ENCODE data around the gene RBBP5.

The RBBP5 gene

DNA sequence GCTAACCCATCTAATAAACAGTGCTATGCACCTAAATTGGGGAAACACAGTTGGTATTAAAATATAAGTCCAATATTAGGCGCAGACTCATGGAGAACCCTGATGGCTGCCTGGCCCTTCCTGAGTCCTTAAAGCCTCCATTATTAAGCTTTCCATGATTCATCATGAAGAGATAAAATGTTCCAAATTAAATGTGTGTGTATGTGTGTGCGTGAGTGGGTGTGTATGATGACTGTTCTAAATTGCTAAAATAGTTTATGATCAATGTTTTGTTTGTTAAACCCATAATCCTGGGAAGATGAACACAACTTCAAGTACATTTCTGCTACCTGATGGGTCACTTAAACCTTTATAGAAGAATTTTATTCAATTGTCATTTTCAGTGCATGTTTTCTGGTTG, 6.3 kb upstream of the RBBP5 start:
- DNase-seq: no peak

DNA sequence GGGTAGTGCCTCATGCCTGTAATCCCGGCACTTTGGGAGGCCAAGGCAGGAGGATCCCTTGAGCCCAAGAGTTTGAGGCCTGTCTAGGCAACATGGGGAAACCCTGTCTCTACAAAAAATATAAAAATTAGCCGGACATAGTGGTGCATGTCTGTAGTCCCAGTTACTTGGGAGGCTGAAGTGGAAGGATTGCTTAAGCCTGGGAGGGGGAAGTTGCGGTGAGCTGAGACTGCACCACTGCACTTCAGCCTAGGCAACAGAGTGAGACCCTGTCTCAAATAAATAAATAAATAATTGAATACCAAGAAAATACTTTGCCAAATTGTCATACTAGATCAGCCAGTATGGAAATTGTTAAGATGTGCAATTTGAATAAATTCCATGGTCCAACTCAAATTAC, 5.9 kb upstream of the RBBP5 start:
- DNase-seq: no peak

DNA sequence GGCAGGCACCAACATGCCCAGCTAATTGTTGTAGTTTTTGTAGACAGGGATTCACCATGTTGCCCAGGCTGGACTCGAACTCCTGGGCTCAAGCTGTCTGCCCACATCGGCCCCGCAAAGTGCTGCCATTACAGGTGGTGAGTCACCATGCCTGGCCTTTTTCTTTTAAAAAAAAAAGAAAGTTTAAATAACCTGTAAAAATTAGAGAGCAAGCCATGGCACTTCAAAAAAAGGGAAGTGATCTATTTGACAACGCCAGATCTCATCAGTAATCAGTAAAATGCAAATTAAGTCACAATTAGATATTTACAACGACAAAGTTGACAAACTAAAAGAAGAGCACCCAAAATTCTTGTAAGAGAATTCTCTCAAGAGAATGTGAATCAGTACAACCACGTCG, 2.9 kb upstream of the RBBP5 start:
- no peak for DNase-seq

DNA sequence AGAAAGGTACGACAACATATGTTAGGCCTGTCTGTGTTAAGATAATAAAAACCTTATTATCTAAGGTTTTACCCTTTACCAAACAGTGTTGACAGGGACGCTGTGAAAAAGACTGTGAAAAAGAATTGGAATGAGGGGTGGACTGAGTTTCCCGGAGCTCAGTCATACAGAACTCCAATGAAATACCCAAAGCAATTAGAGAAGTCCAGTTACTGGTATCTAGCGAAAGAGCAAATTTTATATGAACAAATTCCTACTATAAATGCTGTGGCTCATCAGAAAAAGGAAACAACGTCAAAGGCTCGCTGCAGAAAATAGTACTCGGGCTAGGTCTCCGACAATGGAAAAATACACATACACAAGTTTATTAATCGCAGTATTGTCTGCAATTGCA, 708 bp upstream of the RBBP5 start:
- no peak for DNase-seq

DNA sequence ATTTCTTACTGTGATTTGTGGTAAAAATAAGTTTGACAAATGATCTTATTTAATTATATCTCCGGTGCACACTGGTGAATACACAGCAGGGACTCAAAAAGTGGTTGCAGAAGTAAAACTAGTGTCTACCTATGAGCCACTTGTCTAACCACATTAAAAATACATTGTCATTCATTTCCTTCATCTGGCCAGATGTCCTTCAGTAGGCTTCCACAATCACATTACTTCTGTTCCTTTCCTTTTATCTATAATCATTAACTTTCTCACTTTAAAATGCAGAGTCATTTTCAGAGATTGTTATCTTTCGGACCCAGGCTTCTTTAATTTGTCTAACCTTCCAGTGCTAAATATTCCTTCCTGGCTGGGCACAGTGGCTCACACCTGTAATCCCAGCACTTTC, 3.0 kb downstream of the RBBP5 start:
- no peak for DNase-seq

DNA sequence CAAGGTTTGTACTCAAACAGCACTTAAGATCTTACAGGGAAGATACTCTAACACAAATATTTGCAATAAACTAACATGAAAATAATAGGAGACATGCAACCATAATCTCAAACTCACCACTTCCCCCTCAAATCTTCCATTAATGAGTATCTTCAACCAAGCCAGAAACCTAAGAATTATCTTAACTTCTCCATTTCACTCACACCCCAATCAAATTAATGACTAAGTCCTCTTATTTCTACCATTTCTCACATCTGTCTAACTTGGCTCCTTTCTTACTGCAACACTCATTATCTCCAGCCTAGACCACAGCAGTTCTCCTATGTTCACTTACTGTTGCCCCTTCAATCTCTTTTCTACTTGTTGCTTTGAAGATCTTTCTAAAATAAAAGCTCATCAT, 10.4 kb downstream of the RBBP5 start:
- no peak for DNase-seq

DNA sequence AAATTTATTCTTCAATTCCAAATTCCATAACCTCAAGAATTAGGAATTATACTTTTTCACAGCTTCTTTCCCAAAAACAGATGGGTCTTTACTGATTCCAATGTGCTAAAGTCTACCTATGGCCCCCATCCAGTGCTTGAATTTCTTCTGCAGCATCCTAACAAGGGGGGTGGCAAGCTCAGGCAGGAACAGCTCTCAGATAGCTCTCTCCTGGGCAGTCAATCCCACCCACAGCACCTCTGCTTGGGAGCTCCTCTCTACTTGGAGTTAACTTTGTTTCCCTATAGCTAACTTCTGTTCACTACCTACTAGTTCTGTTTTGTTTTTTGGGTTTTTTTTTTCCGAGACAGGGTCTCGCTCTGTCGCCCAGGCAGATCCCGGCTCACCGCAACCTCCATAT, 12.1 kb downstream of the RBBP5 start:
- DNase-seq: no peak

DNA sequence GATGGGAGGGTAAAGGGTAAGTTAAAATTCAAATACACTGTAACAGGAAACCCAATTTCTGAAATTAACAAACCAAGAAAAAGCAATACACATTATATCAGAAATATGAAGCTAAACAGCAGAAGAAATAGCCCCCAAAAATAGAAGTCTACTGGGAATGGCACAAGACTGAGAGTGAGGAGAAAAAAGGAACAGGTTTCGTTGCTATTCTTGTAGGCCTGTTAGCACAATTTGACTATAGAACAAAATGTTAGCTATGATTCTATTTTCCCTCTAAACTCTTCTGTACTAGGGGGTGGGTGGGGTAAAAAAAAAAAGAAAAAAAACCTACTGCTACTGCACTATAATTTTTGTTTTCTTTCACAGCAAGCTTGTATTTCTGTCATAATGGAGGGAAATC, 12.5 kb downstream of the RBBP5 start:
- DNase-seq: no peak

DNA sequence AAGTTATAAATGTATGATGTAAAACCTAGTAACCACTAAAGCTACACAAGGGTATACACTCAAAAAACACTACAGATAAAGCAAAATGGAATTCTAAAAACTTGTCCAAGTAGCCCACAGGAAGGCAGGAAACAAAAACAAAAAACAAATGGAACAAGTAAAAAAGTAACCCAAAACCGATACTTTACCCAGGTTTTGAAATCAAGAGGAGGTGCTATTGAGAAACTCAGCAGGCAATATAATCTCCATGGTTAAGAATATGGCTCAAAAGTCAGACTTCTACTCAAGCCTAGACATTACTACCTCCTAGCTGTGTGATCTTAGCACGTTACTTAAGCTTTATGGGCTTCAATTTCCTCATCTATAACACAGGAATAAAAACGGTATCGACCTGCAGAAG, 13.3 kb downstream of the RBBP5 start:
- no peak for DNase-seq

DNA sequence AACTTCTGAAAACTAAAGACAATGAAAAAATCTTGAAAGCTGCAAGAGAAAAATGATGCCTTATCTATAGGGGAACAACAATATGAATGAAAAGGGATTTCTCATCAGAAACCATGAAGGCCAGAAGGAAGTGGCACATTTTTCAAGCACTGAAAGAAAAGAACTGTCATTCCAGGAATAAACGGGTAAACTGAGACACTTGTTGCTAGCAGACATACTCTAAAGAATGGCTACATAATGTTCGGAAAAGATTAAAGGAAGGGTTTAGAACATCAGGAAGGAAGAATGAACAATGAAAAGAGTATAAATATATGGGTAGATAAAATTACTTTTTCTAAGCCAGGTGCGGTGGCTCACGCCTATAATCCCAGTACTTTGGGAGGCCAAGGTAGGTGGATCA, 14.5 kb downstream of the RBBP5 start:
- DNase-seq: no peak

DNA sequence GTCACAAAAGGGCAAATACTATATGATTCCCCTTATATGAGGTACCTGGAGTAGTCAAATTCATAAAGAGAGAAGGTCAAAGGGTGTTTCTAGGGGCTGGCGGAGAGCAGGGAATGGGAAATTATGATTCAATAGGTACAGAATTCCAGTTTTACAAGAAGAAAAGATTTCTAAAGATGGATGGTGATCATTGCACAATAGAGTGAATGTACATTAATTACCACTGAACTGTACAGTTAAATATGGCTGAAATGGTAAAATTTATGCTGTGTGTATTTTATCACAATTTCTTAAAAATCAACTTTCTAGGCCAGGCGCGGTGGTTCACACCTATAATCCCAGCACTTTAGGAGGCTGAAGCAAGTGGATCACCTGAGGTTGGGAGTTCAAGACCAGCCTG, 19.4 kb downstream of the RBBP5 start:
- DNase-seq: no peak

DNA sequence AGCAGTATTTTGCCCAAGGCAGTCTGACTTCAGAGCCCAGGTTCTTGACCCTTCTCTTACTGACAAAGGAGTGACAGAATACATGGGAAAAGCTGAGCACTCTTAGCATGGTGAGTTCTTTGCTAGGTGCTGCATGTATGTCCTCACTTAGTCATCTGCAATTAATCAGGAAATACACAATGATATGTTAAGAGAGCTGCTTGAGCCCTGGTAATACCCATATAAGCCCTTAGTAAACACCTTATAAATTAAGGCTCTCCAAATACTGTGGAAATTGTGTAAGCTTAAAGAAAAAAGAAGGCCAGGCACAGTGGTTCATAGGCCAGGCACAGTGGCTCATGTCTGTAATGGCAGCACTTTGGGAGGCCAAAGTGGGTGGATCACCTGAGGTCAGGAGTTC, 23.5 kb downstream of the RBBP5 start:
- no peak for DNase-seq

DNA sequence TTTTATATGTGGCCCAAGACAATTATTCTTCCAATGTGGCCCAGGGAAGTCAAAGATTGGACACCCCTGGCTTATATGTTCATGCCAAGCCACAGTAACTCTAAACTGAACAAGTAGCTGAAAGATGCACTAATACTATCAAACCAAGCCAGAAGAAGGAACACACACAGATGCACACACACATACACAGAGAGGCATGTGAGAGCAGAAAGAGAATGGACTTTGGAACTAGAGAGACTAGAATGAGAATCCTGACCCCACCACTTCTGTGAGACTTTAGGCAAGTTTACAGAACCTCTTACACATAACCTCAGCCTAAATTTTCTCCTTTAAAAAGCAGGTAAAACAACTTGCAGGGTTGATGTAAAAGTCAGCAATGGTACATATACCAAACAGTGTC, 26.4 kb downstream of the RBBP5 start:
- no peak for DNase-seq

DNA sequence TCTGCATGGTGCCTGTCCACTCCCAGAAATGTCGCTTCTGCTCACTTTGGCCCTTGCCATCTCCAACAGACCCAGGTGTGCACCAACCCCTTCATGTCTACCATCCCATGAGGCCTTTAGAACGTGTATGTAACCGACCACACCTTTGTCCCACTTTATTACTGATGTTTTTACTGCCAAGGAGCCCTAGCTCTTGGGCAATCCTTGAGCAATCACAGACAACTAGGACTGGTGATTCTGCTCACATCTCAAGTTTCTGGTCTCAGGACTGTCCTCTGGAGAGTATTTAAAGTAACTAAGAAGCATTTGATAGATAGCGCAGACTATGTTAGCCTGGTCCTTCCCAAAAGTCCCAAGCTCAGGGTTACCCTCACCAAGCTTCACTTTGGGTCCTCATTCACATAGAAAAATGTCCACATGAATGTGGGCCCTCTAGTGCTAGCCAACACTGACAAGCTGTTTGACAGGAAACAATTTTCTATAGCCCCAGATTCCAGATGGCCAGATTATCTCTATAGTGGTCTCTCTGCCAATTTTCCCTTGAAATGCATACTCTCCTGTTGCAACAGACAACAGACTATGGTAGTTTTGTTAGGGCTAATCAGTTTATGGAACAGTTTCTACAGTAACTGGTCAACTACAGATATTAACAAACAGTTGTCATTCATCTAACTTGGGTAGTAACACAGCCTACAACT, 30.6 kb downstream of the RBBP5 start:
- no peak for DNase-seq

DNA sequence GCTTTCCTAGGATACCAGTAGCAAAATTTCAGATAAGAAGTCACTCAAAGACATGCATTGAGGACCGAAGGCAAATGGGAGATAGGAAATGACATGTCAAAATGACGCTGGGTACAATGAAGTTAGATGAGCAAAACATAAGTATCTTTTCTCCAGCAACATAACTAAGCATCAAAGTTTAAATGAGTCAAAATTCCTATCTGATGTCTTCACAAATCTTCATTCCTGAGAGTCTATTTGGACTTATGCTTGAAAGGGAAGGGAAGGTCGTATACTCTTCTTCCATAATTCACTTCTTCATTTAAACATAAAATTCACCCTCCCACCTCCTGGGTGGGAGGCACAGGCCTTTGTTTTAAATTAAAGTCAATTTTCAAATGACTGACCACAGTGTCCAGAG, 33.4 kb downstream of the RBBP5 start:
- peak; percentile 47 for DNase-seq

DNA sequence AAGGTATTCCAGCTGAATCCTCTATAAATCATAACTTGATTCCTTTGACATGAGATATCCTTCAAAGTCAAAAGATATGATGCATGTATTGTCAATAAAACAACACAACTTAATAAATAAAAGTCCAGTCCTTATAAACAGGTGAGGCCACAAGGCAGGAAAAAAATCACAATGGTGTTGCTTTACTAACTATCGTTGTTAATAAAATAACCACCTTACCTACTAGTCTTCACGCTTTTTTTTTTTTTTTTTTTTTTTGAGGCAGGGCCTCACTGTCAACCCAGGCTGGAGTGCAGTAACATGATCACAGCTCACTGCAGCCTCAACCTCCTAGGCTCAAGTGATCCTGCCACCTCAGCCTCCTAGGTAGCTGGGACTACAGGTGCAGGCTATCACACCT, 37.4 kb downstream of the RBBP5 start, which contains the start of gene TMEM81:
Gene TMEM81, minus strand, starts transcription at position 101 of the 400 bp plus-strand sequence. CDS start 140 bp downstream, outside the sequence.
- DNase-seq: no peak

DNA sequence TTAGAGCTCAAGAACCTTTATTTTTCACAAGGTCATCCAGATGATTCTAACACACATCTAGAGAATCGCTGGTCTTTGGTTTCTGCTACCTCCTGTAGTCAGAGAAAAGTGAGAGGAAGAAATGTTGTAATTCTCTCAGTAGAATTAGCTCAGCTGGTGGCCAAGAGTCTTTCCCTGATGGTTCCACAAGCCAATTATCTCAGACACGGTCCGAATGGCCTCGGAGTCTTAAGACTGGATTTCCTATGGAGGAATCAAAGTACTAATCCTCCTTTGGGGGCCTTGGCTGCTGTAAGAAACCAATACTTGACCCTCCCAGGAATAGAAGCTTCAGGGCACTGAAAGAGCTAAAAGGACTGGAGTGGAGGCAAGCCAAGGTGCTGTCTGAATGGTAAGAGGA, 39.3 kb downstream of the RBBP5 start:
- no peak for DNase-seq

DNA sequence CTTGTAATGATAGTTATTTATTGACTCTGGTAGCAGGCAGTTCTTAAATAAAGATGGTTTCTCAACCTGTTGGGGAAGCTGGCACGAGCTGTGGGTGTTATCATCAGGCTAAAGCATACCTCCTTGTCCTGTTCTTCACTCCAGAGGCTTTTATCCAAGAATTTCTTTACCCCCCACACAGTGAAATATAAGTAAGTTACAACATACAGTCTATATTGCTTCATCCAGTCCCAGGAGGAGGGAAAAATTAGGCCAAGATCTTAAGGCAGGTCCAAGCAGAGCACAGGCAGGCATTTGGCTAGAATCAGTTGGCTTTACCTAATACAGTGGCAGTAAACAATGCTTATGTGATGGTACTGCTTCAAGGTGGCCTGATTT, 43.9 kb downstream of the RBBP5 start:
- DNase-seq: peak; percentile 30

DNA sequence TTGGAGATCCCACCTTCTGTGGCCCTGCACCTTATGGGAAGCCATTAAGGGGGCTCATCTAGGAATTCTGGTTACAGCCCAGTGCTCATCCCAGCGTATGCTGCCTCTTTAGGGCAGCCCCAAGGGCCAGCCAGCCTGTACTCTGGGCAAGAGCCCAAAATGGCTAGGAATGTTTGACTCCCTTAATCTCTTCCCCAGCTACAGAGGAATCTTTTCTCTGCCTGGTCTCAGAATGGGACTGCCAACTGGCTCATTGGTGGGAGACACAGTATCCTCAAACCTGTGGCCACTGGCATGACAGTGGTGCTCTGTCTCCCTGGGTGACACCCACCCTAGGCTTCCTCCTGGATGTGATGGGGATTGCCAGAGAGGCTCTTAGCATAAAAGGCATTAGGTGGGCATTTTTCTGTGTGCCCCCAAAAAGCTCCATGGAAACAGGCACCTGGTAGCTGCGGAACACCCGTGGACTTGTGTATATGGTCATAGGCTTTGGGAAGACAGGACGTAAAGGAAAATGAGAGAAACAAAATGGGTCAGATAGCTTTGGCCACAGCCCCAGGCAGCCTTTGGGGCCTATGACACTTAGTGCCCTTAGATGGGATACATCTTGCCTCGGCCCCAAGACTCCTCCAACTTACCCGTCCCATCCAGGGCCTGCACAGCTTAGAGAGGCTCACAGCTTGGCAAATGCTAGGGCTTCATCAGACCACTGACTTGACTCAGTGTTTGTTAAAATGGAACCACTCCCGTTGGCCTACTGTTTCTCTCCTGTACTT, 44.4 kb downstream of the RBBP5 start:
- peak; percentile 8 for DNase-seq

DNA sequence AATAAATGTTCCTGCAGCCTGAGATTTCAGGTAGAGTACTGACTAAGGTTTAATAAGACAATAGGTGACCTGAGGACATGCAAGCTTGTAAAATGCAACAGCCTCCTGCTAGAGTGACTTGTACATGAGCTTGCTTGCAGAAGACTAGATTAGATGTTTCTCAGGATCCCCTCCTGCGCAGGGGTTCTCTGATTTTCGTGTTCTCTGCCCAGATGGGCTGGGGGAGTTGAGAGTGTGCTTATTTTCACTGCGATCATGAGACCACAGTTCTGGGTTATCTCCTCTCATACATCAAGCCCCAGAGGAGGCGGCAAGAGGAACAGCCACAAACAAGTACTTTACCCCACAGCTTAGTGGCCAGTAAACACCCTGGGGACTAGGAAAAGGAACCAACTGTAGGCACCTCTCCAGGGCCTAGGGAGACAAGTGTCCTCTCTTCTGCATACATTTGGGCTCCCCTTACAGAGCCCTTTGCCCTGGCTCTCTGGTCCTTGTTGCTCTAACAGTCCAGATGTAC, 45.5 kb downstream of the RBBP5 start:
- DNase-seq: no peak

DNA sequence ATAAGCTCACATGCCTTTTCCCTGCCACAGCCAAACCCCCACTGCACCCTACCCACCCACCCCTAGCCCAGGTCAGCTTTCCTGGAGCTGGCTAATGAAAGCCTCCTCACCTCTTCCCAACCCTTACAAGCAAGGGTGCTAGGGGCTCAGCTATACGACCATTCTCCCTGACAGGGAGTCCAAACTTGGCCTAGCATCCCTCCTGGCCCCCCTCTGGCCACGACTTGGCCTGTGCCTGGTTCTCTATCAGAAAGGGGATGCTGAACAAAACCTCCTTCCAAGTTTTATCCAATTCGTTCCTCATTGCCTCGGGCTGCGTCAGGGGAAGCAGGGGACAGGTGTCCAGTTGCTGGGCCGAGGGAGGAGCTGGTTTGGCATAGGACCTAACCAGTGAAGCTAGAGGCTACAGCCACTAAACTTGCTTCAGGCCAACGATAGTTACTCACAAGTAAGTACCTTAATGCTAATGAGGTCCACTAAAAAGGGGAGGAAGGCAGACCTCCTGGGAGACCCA, 46.1 kb downstream of the RBBP5 start:
- no peak for DNase-seq

DNA sequence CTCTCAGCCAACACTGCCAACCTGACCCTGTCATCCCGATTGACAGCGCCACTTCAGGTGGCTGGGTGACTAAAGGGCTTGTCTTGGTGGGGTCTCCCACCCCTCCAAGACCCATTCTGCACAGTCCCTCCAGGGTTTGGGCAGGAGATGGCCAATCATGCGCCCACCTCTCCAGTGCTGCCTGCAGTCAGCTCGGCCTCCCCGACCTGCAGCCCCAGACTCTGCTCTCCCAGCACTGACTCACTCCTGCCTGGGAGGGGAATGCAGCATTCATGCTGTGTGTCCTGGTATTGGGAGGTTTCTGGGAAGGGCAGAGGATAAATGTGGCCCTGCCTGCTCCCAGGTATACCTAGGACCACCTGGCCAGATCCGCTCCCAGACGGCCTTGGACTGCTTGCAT, 47.3 kb downstream of the RBBP5 start:
- no peak for DNase-seq

DNA sequence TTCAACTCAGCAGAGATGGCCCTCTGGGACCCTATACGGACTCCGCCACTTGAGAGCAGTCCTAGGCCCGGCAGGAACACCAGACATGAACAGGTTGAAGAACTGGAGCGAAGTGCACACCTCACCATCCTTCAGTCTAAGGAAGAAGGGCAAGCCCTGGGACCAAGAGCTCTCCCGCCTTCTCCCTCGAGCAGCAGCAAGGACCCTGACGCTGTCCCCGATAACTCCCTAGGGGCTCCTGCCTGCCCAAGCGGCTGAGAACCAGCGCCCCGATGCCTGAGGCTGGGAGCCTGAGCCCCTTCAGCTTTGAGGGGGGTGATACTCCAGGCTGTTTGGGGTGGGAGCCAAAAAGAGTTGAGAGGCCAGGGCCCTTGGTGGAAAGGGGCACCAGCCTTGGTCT, 47.7 kb downstream of the RBBP5 start:
- DNase-seq: no peak

DNA sequence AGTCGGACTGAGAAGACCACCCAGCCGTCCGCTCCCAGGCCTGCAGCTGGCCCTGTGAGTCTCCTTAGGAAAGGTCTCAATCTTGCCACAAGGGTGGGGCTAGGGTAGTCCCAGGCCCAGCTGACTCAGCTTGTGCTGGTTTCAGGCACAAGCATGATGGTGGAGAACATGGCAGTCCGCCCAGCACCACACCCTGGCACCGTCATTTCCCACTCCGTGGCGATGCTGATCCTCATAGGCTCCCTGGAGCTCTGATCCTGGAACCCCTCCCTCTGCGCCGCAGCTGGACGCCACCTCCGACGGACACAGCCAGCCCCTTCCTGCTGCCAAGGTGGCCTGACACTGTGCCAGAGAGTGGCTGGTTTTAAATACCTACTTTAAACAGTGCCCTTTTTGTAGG, 48.3 kb downstream of the RBBP5 start:
- no peak for DNase-seq
